ENCODE results near the gene TTLL1.
"Not testable (repeated sequence)": the region's sequence is repeated elsewhere in the genome, so short reads cannot be mapped to it uniquely, and the experiment has no call there.

The TTLL1 gene

GRCh38 chr22:43009444-43009843, 79.7 kb downstream of the TTLL1 start:
- FAIRE-seq = no peak

- FAIRE-seq = no peak
These were observed 80.3 kb downstream of the TTLL1 start for GRCh38 chr22:43008921-43009320.

DNA sequence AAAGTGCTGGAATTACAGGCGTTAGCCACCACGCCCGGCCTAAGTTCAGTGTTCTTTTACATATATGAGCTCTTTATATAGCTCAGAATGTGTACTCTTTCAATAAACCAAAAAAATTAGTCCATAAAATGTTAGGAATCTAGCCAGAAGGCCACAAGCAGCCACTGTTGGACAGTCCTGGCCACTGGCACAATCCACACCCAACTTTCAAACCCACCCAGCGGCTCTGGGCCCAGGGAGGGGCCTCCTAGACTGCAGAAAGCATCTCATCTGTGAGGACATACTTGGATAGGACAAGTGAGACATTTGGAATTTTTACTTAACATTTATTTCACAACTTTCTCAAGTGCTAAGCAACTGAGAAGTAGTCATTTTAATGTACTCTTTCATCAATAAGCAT, 80.7 kb downstream of the TTLL1 start:
- FAIRE-seq = no peak

DNA sequence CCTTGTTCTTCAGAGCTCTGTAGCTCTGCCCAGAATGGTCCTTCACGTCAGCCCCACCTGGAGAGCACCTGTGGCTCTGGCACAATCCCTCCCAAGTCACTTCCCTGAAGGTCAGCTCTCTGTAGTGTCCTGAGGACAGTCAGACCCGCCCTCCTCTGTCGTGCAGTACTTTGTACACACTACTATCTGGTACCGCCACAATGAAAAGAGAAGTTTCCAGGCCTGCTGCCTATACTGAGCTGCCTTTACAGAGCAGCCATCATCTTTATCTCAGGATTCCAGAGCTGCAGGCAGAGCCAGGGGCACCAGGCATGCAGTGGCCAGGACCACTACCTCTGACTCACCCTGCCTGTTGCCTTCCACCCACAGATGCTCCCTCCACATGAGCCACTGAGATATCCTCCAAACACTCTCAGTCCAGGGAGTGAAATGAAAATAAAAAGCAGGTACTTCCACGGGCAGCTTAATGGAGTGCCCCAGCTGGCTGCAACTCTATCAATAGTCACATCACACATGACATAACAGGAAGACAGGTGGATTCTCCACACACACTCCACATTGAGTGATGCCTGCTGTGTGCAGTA, 81.6 kb downstream of the TTLL1 start:
- FAIRE-seq = no peak

DNA sequence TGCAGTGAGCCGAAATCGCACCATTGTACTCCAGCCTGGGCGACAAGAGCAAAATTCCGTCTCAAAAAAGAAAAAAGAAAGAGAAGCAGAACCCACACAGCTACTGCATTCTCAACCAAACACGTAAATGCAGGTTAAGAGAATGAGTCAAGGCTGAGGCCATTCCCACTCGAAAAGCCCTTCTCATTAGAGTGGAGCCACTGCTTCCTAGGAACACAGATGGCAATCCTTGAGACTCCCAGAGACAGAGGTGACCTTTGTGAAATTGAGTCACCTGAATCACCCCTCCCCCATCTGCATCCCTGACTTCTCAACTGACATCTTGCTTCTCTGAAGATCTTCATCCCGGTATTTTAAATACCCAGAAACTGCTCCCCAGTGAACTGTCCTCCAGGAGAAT, 82.4 kb downstream of the TTLL1 start:
- no peak for FAIRE-seq

DNA sequence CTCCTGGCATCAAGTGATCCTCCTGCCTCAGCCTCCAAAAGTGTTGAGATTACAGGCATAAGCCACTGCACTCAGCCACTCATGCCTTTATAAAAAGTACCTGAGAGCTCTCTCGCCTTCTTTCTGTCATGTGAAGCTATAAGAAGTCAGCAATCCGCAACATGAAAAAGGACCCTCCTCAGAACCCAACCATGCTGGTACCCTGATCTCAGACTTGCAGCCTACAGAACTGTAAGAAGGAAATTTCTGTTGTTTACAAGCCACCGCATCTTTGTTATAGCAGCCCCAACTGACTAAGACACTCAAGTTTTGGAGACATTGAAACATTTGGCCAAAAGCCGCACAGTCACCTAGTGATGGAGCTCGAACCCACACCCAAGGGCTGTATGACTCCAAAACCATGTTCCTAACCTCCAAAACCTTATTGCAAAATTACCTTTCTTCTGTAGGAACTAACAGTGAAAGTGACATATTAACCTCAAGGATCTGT, 83.1 kb downstream of the TTLL1 start:
- no peak for FAIRE-seq

DNA sequence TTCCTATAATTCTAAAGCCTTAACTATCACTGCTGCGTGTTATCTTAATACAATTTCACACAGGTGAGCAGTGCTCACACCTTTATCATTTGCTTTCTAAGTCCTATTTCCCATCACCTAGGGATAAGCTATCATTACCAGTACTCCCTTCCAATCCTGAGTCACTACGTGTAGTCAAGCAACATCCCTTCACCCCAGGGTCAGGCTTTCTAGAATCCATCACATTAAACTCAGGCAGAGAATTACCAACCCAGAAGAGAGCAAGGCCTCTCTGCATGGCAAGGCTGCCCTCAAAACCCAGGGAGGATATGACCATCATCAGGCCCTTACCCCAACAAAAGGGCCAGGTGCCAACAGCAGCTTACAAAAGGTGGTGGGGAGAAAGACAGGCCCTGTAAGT, 84.1 kb downstream of the TTLL1 start:
- FAIRE-seq = no peak

DNA sequence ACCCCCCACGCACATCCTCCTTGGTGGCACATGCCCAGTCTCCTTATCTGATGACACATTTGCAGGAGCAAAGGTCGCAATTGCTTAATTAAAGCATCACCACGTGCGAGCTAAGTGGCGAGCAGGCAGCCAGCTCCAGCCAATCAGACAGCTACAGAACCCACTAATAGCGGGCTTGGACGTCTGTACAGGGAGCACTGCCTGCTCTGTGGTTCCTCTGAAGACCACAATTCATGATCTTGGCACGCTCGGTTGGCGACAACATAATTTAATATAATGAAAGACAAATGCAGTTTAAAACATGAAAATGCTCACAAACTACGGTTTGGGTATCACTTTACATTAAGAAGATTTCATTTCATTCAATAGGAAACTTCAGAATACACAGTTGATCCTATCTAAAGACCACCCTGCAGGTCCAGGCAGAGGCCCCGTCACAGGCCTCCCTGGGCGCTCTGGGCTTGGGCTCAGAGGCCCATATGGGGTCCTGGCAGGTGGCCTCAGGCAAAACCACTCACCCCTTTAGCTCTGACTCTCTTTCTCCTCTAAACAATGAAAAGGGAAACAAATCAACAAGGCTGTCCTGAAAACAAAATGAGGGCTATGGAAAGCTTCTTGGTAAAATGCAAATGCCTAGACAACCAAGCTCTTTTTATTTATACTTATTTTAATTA, 84.7 kb downstream of the TTLL1 start:
- FAIRE-seq = no peak

DNA sequence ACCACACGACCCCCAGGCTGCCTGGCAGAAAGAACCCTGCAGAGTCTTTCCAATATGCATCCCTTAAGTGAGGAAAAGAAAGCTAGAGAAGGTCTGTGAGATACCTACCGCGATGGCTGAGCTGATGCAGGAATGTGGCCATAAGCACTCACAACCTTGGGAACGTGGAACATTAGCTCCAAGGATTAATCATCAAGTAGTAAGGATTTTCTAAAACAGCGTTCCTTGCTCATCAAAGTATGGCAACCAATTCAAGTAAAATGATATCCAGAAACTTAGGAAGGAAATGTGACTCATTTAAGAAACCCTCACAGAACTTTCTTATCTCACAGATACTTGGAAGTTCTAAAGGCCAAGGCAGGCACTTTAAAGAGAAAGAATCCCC, 87.0 kb downstream of the TTLL1 start:
- FAIRE-seq = no peak

DNA sequence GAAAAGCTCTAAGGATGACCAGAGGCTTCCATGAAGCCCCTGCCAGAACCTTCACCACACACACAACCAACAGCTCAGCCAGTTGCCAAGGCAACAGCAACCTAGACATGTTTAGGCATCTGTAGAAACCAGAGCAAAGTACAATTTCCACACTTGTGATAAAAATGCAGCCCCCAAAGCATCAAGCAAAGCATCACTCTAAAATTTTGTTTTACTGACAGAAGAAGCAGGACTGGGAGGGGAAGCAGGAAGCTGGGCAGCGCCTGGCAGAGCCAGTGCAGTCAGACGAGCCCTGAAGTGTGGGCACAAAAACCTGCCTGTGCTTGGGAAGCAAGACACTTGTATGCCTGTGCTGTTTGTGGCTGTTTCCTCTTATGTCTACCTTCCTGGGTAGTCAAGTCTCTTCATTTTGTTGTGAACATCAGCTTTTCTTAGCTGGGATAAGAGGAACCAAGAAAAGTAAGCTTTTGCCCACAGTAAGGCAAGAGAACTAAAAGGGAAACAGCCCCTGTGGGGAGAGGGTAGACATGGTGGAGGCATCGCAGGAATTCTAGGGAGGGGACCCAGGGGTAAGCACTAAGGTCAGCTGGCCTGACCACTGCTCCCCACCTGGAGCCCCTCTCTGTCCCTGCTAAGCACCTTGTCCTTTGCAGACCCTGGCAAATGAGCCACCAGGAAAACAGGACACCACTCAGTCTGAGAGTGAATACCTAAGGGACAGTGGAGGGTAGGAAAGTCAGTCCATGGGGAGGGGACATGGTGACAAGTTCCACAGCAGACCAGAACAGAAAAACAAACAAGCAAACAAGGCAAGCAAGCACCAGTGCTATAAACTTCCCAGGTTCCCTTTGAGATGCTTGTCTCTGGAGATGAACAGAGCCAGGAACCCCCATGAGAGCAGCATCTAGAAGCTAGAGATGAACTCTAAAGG, 87.7 kb downstream of the TTLL1 start:
- no peak for FAIRE-seq

DNA sequence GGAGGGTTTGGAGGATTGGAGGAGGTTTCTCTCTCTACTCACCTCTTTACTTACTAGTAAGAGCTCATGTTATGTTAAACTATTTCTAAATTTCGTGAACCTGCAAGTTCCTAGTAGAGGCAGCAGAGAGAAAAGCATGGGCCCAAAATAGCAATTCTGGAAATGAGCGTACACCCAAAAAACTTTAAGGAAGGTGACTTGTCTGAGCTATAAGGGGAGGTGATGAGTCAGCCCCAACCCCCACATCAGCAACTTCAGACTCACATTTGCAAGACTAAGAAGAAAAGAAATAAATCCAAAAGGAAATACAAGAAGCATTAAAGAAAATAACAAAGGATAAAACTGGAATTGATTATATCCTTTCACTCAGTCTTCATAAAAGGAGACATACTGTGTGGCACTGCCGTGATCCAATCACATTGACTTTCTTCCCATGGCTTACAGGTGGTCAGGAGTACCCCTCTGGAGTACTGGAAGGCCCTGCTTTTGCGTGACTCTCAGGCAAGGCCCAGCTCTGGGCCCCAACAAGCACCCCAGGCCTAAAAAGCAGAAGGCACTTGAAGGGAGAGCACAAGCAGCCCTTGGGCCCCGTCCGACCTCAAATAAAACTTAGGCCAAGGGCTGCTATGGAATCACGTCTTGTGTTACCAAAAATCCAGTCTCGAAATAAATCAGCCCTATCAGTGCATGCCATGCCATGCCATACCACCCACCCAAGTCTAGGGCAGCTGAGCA, 88.6 kb downstream of the TTLL1 start:
- FAIRE-seq = no peak

- FAIRE-seq = no peak
These were observed 91.6 kb downstream of the TTLL1 start for GRCh38 chr22:42997582-42998090.

GRCh38 chr22:42996646-42997365, 92.4 kb downstream of the TTLL1 start:
- FAIRE-seq = no peak

- FAIRE-seq = not testable (repeated sequence)
These were observed 93.5 kb downstream of the TTLL1 start for GRCh38 chr22:42995654-42996053.

GRCh38 chr22:42994917-42995562, 94.2 kb downstream of the TTLL1 start:
- FAIRE-seq = peak; percentile 23

- no peak for FAIRE-seq
These were observed 94.8 kb downstream of the TTLL1 start for GRCh38 chr22:42994276-42994916.

DNA sequence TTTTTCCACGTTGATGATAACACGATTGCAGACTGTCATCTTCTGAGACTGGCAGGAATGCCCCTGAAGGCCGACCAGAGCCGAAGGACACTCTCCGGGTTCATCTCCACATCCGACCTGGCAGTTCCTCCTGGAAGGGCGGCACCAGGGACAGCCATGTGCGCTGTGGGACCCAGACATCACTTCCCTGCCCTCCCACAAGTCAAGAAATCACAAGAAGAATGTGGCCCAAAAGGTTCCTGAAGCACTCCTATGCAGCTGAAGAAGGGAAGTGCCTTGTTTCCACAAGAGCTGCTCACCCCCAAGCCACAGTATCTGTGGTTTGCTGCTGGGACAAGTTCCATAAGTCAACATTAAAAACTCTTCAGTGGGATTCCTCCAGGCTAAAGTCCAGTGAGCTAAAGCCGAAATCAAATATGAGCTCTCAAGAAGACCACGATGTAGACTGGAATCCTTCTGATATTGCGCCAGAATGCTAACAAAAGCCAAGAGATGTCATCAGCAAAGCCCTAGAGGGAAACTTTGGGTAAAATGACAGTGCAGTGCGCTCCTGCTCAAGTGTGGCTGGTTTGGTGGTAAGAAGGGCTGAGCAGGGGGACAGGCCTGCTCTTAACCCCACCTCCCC, 95.4 kb downstream of the TTLL1 start:
- no peak for FAIRE-seq

GRCh38 chr22:42992886-42993479, 96.2 kb downstream of the TTLL1 start:
- no peak for FAIRE-seq

DNA sequence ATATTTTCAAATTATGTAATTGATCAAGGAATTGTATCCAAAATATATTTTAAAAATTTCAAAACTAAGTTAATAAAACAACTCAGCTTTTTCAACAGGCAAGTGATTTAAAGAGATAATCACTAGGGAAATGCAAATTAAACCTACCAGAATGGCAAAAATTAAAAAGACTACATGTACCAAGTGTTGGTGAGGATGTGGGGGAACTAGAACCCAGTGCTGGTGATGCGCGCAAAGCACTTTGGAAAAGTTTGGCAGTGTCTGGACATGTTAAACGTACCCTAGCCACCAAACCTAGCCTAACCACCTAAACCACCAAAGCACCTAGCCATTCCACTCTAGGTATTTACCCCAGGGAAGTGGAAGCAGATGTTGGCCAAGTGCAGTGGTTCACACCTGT, 97.1 kb downstream of the TTLL1 start:
- no peak for FAIRE-seq

All from endometrium (tissue), 2 donors.